ENCODE results near the gene SLC7A8.

Gene SLC7A8

GRCh38 chr14:23115039-23115731, 68.3 kb downstream of the SLC7A8 start:
- TF ChIP-seq, protein P1, sequence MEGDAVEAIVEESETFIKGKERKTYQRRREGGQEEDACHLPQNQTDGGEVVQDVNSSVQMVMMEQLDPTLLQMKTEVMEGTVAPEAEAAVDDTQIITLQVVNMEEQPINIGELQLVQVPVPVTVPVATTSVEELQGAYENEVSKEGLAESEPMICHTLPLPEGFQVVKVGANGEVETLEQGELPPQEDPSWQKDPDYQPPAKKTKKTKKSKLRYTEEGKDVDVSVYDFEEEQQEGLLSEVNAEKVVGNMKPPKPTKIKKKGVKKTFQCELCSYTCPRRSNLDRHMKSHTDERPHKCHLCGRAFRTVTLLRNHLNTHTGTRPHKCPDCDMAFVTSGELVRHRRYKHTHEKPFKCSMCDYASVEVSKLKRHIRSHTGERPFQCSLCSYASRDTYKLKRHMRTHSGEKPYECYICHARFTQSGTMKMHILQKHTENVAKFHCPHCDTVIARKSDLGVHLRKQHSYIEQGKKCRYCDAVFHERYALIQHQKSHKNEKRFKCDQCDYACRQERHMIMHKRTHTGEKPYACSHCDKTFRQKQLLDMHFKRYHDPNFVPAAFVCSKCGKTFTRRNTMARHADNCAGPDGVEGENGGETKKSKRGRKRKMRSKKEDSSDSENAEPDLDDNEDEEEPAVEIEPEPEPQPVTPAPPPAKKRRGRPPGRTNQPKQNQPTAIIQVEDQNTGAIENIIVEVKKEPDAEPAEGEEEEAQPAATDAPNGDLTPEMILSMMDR (conservative IDR thresholded peaks at IDR 0.05; ENCODE audit: low read depth, low read length) = no peak
- H3K4me3 ChIP-seq (ENCODE audit: low read length) = no peak overlapping the region
- peak; percentile 91 for DNase-seq (ENCODE audit: low read depth)

GRCh38 chr14:23114669-23115038, 68.8 kb downstream of the SLC7A8 start:
- DNase-seq (ENCODE audit: low read depth) = no peak
- TF ChIP-seq, protein P1 (conservative IDR thresholded peaks at IDR 0.05; ENCODE audit: low read depth, low read length) = peak; percentile 16
- no peak overlapping the region for H3K4me3 ChIP-seq (ENCODE audit: low read length)

DNA sequence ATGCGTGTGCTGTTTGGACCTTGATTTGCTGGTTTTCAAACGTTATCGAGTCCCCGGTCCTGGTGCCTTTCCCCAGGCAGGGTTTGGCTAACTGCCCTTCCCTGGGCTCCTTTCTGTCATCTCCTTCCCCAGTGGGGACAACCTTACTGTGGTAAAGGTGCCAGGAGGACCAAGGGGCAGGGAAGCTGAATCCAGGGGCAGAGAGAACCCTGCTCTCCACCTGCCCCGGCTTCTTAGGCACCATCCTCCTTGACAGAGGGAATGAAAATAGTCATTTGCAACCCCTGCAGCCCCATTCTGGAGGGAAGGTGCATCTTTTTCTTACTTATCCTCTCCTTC, 69.4 kb downstream of the SLC7A8 start:
- H3K4me3 ChIP-seq (ENCODE audit: low read length) = no peak overlapping the region
- DNase-seq (ENCODE audit: low read depth) = no peak
- TF ChIP-seq, protein P1 (conservative IDR thresholded peaks at IDR 0.05; ENCODE audit: low read depth, low read length) = no peak

DNA sequence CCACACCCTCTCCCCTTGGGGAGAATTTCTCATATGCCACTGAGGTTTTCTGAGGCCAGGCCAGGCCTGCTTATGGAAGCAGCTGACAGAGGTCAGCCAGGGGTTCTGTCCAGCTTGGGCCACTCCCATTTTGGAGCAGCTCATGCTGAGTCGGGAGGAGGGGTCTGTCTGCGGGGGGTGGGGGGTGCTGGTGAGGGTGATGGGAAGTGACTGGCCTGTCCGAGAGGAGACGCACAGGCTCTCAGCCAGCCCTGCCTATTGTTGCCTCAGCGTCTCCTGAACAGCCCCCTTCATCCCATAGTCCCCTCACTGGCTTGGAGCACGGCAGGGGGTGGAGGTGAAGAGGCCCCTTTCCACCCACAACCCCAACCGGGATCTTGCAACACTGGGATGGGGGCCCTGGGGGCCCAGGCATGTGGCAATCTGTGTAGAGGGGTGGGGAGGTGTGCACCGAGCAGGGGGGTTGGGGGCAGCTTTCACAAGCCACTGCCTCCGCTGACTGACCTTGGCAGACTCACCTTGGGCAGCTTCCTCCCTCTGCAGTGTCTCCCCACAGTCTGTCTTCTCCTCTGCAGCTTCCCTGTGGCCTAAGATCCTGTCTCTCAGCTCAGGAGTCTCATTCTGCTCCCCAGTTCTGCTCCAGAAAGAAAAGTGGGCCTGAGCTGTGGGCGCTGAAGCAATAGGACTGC, 69.9 kb downstream of the SLC7A8 start:
- peak; percentile 32 for DNase-seq (ENCODE audit: low read depth)
- no peak overlapping the region for H3K4me3 ChIP-seq (ENCODE audit: low read length)
- TF ChIP-seq, protein P1 (conservative IDR thresholded peaks at IDR 0.05; ENCODE audit: low read depth, low read length) = no peak

DNA sequence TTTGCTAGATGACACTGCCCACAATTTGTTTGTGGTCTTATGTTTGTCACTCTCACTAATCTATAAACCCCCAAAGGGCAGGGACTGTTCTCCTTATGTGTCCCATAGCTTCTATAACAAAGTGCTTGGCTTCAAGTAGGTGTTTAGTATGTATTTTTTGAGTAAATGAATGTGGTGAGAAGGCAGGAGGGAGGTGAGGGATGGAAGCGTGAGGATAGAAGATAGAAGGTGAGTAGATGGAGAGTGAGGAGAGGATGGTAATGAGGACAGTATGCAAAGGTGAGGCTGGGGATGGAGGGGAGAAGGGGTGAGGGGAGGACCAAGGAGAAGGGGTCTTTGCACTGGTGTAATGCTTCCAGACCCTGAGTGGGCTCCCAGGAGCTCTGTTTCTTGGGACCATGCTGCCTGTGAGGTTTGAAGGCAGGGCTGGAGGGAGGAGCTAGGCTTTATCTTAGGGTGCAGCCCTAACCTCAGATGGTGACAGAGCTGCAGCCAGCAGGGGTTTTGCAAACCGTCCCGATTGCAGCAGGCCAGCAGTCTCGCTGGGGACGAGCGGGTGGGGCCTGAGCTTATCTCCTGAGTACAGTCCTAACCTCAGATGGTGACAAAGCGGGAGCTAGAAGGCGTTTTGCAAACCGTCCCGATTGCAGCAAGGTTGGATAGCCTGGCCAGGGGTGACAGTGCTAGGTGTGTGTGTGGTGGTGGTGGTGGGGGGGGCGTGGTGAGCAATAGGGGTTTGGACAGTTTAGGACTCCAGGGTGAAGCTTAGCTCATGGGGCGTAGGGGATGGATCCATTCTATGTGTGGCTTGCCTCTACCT, 70.9 kb downstream of the SLC7A8 start:
- TF ChIP-seq, protein P1 (conservative IDR thresholded peaks at IDR 0.05; ENCODE audit: low read depth, low read length) = no peak
- DNase-seq (ENCODE audit: low read depth) = no peak
- no peak overlapping the region for H3K4me3 ChIP-seq (ENCODE audit: low read length)

DNA sequence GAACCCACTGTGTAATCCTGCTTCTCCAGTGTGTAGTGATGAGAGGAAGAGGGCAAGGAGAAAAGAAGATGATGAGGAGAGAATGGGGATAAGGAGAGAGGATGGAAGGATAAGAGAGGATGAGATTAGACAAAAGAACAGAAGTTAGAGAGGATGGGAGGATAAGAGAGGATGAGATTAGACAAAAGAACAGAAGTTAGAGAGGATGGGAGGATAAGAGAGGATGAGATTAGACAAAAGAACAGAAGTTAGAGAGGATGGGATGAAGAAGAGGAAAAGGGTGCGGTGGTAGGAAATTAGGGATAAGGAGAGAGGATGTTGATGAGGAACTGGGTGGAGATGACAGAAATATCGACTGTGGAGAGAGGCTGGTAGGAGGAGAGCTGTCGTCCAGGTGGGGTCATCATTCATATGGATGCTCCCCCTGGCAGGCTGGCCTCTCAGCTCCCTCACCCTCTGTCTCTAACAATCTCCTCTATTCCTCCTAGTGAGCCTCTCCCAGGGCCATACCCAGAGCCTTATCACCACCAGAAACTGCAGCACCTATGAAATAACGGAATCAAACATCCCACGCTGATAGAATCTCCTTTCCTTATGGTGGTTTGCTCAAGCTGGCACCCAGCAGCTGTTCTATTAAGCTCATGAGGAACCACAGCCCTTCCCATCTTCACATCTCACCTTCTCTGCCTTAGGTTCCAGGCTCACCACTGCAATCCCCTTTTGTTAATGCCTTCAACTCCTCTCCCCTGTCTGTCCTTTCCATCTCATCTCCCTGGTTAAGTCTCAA, 72.7 kb downstream of the SLC7A8 start:
- H3K4me3 ChIP-seq (ENCODE audit: low read length) = no peak overlapping the region
- TF ChIP-seq, protein P1 (conservative IDR thresholded peaks at IDR 0.05; ENCODE audit: low read depth, low read length) = no peak
- DNase-seq (ENCODE audit: low read depth) = no peak
